Measurements from ENCODE around the gene EML4. TPM values are rescaled to one million over a fixed set of nuclear protein-coding genes. Genes with fewer than 3 reads are reported as not detected.
A peak's percentile ranks its signal among the peaks of the same experiment; 100 is the strongest.

Gene EML4
- total and polyA plus RNA-seq, 9 of the 15 experiments (the other 6 are each of a cell fraction or from before 2014, with no cell fraction given), result 14.7 to 48.3 (median 36.5) TPM

DNA sequence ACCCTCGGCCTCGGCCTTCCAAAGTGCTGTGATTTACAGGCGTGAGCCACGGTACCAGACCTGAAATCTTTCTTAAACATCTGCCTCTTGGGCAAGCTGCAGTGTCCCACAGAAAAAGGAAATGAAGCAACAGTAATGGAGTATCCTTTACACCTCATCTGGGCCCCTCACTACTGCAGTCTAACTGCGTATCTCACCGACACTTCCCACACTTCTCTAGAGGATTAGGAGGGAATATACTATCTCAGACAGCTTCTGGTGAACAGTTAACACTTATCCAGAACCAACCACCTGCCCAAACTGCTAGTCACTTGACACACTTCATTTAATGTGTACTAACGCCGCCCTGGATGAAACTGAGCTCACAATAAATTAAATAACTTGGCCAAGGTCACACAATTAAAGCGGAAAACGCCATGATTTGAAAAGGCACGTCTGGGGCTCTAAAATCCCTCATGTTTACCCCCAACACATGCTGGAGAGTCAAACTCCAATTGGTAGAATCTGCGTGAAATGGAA is 190.9 kb downstream of the EML4 start (continued):
- TF ChIP-seq ZBTB40 (IDR thresholded peaks at IDR 0.05) (no peak), ZBTB40 (CRISPR knock-in tag; IDR thresholded peaks at IDR 0.05) (no peak), OTX1 (CRISPR knock-in tag; IDR thresholded peaks at IDR 0.05) (no peak), MNT (conservative IDR thresholded peaks at IDR 0.05) (peak; percentile 51 to 62), RCOR1 (IDR thresholded peaks at IDR 0.05; ENCODE audit: borderline replicate concordance in 1 of 2, low read depth in 2 of 2, low read length in 2 of 2) (peak; percentile 65 to 93; a peak in 3 of 4 replicates), YY1 (IDR thresholded peaks at IDR 0.05; ENCODE audit: borderline replicate concordance in 1 of 3, control insufficient read depth in 1 of 3, extremely low read depth in 1 of 3, insufficient read depth in 3 of 3, insufficient read length in 1 of 3, insufficient replicate concordance in 2 of 3, low read depth in 1 of 3, low read length in 2 of 3) (peak in 1 of 3 experiments; percentile 56), FOXK1 (CRISPR knock-in tag; IDR thresholded peaks at IDR 0.05; ENCODE audit: borderline replicate concordance) (peak; percentile 25; the same call in 1 of the 2 replicates), ZNF280B (CRISPR knock-in tag; IDR thresholded peaks at IDR 0.05) (no peak), SRF (CRISPR knock-in tag; IDR thresholded peaks at IDR 0.05) (peak in 1 of 2 experiments; percentile 46; a peak in 1 of 4 replicates), ARID2 (IDR thresholded peaks at IDR 0.05) (no peak), NFIC (IDR thresholded peaks at IDR 0.05) (peak; percentile 85), TAL1 (IDR thresholded peaks at IDR 0.05) (peak; percentile 94), ETV5 (CRISPR knock-in tag; IDR thresholded peaks at IDR 0.05; ENCODE audit: low read depth) (0 out of 2 replicates have a peak, but pooled peaks have one; percentile 26)
- TF ChIP-seq, protein P1, sequence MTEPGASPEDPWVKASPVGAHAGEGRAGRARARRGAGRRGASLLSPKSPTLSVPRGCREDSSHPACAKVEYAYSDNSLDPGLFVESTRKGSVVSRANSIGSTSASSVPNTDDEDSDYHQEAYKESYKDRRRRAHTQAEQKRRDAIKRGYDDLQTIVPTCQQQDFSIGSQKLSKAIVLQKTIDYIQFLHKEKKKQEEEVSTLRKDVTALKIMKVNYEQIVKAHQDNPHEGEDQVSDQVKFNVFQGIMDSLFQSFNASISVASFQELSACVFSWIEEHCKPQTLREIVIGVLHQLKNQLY (CRISPR knock-in tag; conservative IDR thresholded peaks at IDR 0.05), result no peak
